HG02938 (cell line): ENCODE data around the gene PRR15L.

Source experiments
- ATAC-seq: cut with Tn5 transposase; IDR thresholded peaks from one replicate; pipeline ENCODE4 v1.9.1; 2021; ENCODE audit warnings: mild to moderate bottlenecking, moderate library complexity; ENCODE audit not compliant: unreplicated experiment

The PRR15L gene

GRCh38 chr17:47907932-47908562 is 49.6 kb downstream of the PRR15L start:
- ATAC-seq, result no peak

DNA sequence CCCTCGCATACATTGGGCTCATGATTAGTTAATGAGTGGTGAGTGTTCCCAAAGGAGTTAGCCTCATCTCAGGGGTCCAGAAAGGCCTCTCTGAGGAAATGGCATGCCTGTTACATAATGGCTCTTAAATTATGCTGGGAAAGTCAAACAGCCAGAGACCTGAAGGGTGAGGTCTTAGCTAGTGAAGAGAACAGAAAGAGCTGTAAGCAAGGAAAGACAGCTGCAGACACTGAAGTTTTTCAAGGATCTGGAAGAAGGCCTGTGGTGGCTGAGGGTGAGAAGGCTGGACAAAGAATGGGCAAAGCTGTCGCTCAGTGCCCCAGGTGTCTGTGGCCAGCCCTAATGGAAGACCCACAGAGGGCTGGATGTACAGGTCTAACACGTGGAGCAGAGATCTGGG is 51.2 kb downstream of the PRR15L start:
- ATAC-seq, result no peak

DNA sequence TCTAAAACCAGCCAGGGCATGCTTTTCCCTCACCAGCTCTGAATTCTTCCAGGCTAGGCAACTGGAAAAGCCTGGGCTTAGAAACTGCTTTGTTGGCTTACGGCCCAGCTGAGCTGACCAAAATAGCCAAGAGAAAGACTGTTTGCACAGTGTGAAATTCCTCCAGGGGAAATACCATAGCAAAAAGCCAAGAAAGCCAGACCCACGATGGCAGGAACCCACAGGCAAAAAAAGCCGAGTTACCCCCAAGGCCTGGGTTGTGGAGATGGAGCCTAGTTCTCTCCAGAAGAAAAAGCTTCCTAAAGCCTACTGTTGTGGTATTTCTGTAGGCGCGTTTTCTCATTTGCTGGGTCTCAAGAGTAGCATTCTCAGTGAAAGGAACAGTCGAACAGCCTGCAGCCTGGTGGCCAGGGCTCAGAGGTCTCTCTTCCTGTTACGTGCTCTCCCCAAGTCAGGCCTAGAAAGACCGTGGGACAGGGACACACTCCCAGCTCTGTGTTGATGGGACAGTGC is 52.4 kb downstream of the PRR15L start:
- ATAC-seq, result no peak

DNA sequence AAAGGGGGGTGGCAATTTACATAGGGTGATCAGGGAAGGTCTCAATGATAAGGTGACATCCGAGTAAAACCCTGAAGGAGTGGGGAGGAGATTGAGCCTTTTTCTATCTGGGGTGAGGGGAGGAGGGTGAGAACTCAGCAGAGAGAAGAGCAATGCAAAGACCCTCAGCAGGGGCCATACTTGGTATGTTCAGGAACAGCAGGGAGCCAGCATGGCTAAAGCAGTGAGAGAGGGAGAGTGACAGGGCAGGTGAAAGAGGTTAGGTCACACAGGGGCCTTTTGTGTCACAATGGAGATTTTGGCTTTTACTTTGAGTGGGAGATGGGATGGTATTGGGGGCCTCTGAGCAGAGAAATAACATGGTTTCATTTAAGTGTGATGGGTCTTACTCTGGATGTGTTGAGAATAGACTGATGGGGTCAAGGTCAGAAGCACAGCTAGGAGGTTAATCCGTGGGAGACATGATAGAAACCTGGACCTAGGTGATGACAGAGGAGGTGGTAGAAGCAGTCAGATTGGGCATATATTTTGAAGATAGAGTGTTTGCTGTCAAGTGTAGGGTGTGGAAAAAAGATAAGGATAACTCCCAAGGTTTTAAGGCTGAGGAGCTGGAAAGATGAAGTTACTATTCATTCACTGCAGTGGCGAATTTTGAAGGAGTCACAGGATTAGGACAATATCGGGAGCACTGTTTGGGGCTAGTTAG is 55.5 kb downstream of the PRR15L start:
- ATAC-seq, result no peak
